Pulmonary artery endothelial cell (primary cell): Measurements from ENCODE around the gene FAM241B. TPM values are rescaled to one million over a fixed set of nuclear protein-coding genes. Genes with fewer than 3 reads are reported as not detected.
A peak's percentile ranks its signal among the peaks of the same experiment; 100 is the strongest.

ENCODE experiments used
- DNase-seq: peaks from one replicate; pipeline ENCODE4 v3.0.0-alpha.2; 2011; ENCODE audit warnings: low read depth, low spot score
- total RNA-seq: library from RNA; depleted of rRNA; stranded (reverse); fragments of >200 nt; gene quantifications from 2 replicates; pipeline ENCODE4 v1.2.3, GENCODE V29; 2014

The FAM241B gene
- total RNA-seq, 1 donor from 2014 or later: 0.20 TPM

- DNase-seq: no peak
These were observed 3.9 kb downstream of the FAM241B start for GRCh38 chr10:69633673-69634635.

- DNase-seq: no peak
These were observed 4.8 kb downstream of the FAM241B start for GRCh38 chr10:69634759-69635425.

- no peak for DNase-seq
These were observed 5.6 kb downstream of the FAM241B start for GRCh38 chr10:69635428-69636272.

- DNase-seq: no peak
These were observed 6.2 kb downstream of the FAM241B start for GRCh38 chr10:69636273-69636575.

- no peak for DNase-seq
These were observed 6.9 kb downstream of the FAM241B start for GRCh38 chr10:69636626-69637605.

- DNase-seq: no peak
These were observed 8.6 kb downstream of the FAM241B start for GRCh38 chr10:69638642-69639041.

- peak; percentile 30 for DNase-seq
These were observed 9.5 kb downstream of the FAM241B start for GRCh38 chr10:69639291-69640195.

- DNase-seq: no peak
These were observed 10.3 kb downstream of the FAM241B start for GRCh38 chr10:69640196-69640980.

GRCh38 chr10:69641261-69641980, 11.4 kb downstream of the FAM241B start:
- no peak for DNase-seq

GRCh38 chr10:69642747-69643146, 12.7 kb downstream of the FAM241B start:
- DNase-seq: no peak

- DNase-seq: no peak
These were observed 14.0 kb downstream of the FAM241B start for GRCh38 chr10:69643779-69644657.

GRCh38 chr10:69644658-69645295, 14.7 kb downstream of the FAM241B start:
- peak; percentile 7 for DNase-seq

GRCh38 chr10:69645296-69646184, 15.5 kb downstream of the FAM241B start:
- no peak for DNase-seq

GRCh38 chr10:69646185-69647060, 16.4 kb downstream of the FAM241B start:
- DNase-seq: no peak

GRCh38 chr10:69647126-69647525, 17.1 kb downstream of the FAM241B start:
- no peak for DNase-seq
